PC-3 (cell line): ENCODE results near the gene HAP1. TPM values are rescaled to one million over a fixed set of nuclear protein-coding genes. Genes with fewer than 3 reads are reported as not detected.

ENCODE experiments used
- ATAC-seq: fragments of 200-7000 bp; cut with Tn5 transposase; 2 replicates; pipeline ENCODE4 v1.9.1; 2020; ENCODE audit warnings: mild to moderate bottlenecking, moderate library complexity
- BruUV-seq: library from RNA; stranded (reverse); fragments of 400-500 nt; replicated peaks from 2 replicates; lab custom pipeline; 2021; lab: Mats Ljungman, UMichigan
- CTCF ChIA-PET: fragments of 300-600 bp; sonication (Branson Sonifier 250); formaldehyde crosslinking; loops from one replicate; lab custom pipeline; 2022; ENCODE audit warnings: antibody characterized with exemption; lab: Charles Lee
- POLR2A ChIA-PET: fragments of 300-600 bp; sonication (Branson Sonifier 250); formaldehyde crosslinking; loops from one replicate; lab custom pipeline; 2022; ENCODE audit warnings: antibody characterized with exemption; ENCODE audit not compliant: unreplicated experiment; lab: Charles Lee
- DNase-seq: peaks from one replicate; pipeline ENCODE4 v3.0.0-alpha.2; 2015
- H2AFZ ChIP-seq: fragments of 300-600 bp; sonication (generic); 2 replicates; pipeline ENCODE4 v1.6.0; 2016; ENCODE audit warnings: antibody characterized with exemption, low read length
- H3F3A ChIP-seq: fragments of 300-600 bp; sonication (generic); one replicate; pipeline ENCODE4 v1.6.0; 2017; ENCODE audit warnings: antibody characterized with exemption, low read length, control low read depth, mild to moderate bottlenecking; ENCODE audit not compliant: unreplicated experiment
- H3K27ac ChIP-seq: fragments of 300-600 bp; sonication (generic); 2 replicates; pipeline ENCODE4 v1.5.1; 2016; ENCODE audit warnings: mild to moderate bottlenecking, low read length
- H3K27me3 ChIP-seq: fragments of 300-600 bp; sonication (generic); 2 replicates; pipeline ENCODE4 v1.6.1; 2016; ENCODE audit warnings: low read length, mixed read lengths
- H3K36me3 ChIP-seq: fragments of 300-600 bp; sonication (generic); 2 replicates; pipeline ENCODE4 v1.6.1; 2016; ENCODE audit warnings: low read depth, mixed run types, low read length, mixed read lengths
- H3K4me1 ChIP-seq: fragments of 300-600 bp; sonication (generic); 2 replicates; pipeline ENCODE4 v1.5.1; 2016; ENCODE audit warnings: low read length; ENCODE audit not compliant: insufficient read depth
- H3K4me2 ChIP-seq: fragments of 300-600 bp; sonication (generic); 2 replicates; pipeline ENCODE4 v1.6.0; 2016; ENCODE audit warnings: low read length
- H3K4me3 ChIP-seq: fragments of 300-600 bp; sonication (generic); 2 replicates; pipeline ENCODE4 v1.5.1; 2016; ENCODE audit warnings: mild to moderate bottlenecking, low read length, mixed read lengths
- H3K79me2 ChIP-seq: fragments of 300-600 bp; sonication (generic); 2 replicates; pipeline ENCODE4 v1.6.1; 2017; ENCODE audit warnings: low read length, mixed read lengths
- H3K9ac ChIP-seq: fragments of 300-600 bp; sonication (generic); 2 replicates; pipeline ENCODE4 v1.6.0; 2016; ENCODE audit warnings: mild to moderate bottlenecking, low read length
- H3K9me2 ChIP-seq: fragments of 300-600 bp; sonication (generic); replicated peaks from 2 replicates; pipeline ENCODE4 v1.6.1; 2016; ENCODE audit warnings: mixed run types, low read length, mixed read lengths
- H3K9me3 ChIP-seq: fragments of 300-600 bp; sonication (generic); 2 replicates; pipeline ENCODE4 v1.6.1; 2016; ENCODE audit warnings: low read length, mixed read lengths
- H4K20me1 ChIP-seq: fragments of 300-600 bp; sonication (generic); 2 replicates; pipeline ENCODE4 v1.6.1; 2016; ENCODE audit warnings: low read length, mixed read lengths
- CTCF ChIP-seq: fragments of 300-600 bp; sonication (generic); conservative IDR thresholded peaks from 2 replicates; pipeline ENCODE4 v1.5.1; 2017; ENCODE audit warnings: antibody characterized with exemption, low read depth, mild to moderate bottlenecking, low read length
- EZH2 ChIP-seq: fragments of 300-600 bp; sonication (generic); IDR thresholded peaks from one replicate; pipeline ENCODE4 v1.6.1; 2017; ENCODE audit warnings: antibody characterized with exemption, mild to moderate bottlenecking, low read length; ENCODE audit not compliant: unreplicated experiment
- EZH2phosphoT487 ChIP-seq: fragments of 300-600 bp; sonication (generic); IDR thresholded peaks from 2 replicates; pipeline ENCODE4 v1.6.1; 2018; ENCODE audit warnings: mild to moderate bottlenecking, antibody characterized with exemption, low read length, borderline replicate concordance
- intact Hi-C: fragments of 100-400 bp; cut with micrococcal nuclease; formaldehyde crosslinking; loops from 2 replicates; pipeline ENCODE4 v1.9.0; 2023
- total RNA-seq: library from RNA; depleted of rRNA; stranded (reverse); fragments of >200 nt; gene quantifications from 2 replicates; pipeline ENCODE4 v1.2.3, GENCODE V29; 2014

The HAP1 gene
- total RNA-seq, 1 experiment from 2014 or later: 1.2 TPM

GRCh38 chr17:41684035-41684434 lies 50.4 kb downstream of the HAP1 start:
- H3K4me1 ChIP-seq: peaks cover 4% of the 10 kb centered on the region
- H3F3A ChIP-seq: no peaks in the 10 kb centered on the region
- ATAC-seq: no peak
- no peak overlapping the region for H2AFZ ChIP-seq
- peaks cover 3% of the 10 kb centered on the region for H3K79me2 ChIP-seq
- TF ChIP-seq EZH2phosphoT487 (no peak), CTCF (no peak), EZH2 (no peak)
- POLR2A ChIA-PET: no interaction called here
- H3K27me3 ChIP-seq: no peaks in the 10 kb centered on the region
- DNase-seq: no peak
- BruUV-seq: no TSS peak
- intact Hi-C loops: no loop called here
- no peaks in the 10 kb centered on the region for H3K36me3 ChIP-seq
- no peak overlapping the region for H3K9ac ChIP-seq
- CTCF ChIA-PET: interaction anchor here (0.7 kb wide), 2 partner anchors 18 to 1326 kb away, joined by 5 to 10 read pairs; no protein-coding TSS in a partner anchor
- no peak overlapping the region for H3K27ac ChIP-seq
- H4K20me1 ChIP-seq: no peaks in the 10 kb centered on the region
- no peaks in the 10 kb centered on the region for H3K9me3 ChIP-seq
- H3K9me2 ChIP-seq: no peaks in the 10 kb centered on the region
- H3K4me3 ChIP-seq: no peak overlapping the region
- no peak overlapping the region for H3K4me2 ChIP-seq

GRCh38 chr17:41683441-41684007 lies 50.9 kb downstream of the HAP1 start:
- intact Hi-C loops: no loop called here
- DNase-seq (no peak), ATAC-seq (no peak)
- Histone ChIP-seq H3K9me2 (no peaks in the 10 kb centered on the region), H2AFZ (no peak overlapping the region), H4K20me1 (no peaks in the 10 kb centered on the region), H3K9me3 (no peaks in the 10 kb centered on the region), H3K4me2 (no peak overlapping the region), H3K79me2 (no peaks in the 10 kb centered on the region), H3K36me3 (no peaks in the 10 kb centered on the region), H3K4me1 (peaks cover 9% of the 10 kb centered on the region), H3K4me3 (no peak overlapping the region), H3F3A (no peaks in the 10 kb centered on the region), H3K27ac (no peak overlapping the region), H3K27me3 (no peaks in the 10 kb centered on the region), H3K9ac (no peak overlapping the region)
- ChIA-PET CTCF (no interaction called here), POLR2A (no interaction called here)
- no TSS peak for BruUV-seq
- TF ChIP-seq EZH2 (no peak), EZH2phosphoT487 (no peak), CTCF (no peak)

- Histone ChIP-seq H3K9ac (no peak overlapping the region), H3K4me3 (no peak overlapping the region), H3K36me3 (no peaks in the 10 kb centered on the region), H3K27ac (no peak overlapping the region), H3K9me3 (no peaks in the 10 kb centered on the region), H3K27me3 (no peaks in the 10 kb centered on the region), H3K9me2 (no peaks in the 10 kb centered on the region), H4K20me1 (no peaks in the 10 kb centered on the region), H2AFZ (no peak overlapping the region), H3F3A (no peaks in the 10 kb centered on the region), H3K4me2 (no peak overlapping the region), H3K79me2 (no peaks in the 10 kb centered on the region), H3K4me1 (peaks cover 13% of the 10 kb centered on the region)
- ChIA-PET POLR2A (no interaction called here), CTCF (no interaction called here)
- TF ChIP-seq CTCF (no peak), EZH2phosphoT487 (no peak), EZH2 (no peak)
- no peak for ATAC-seq
- DNase-seq: no peak
- intact Hi-C loops: no loop called here
- no TSS peak for BruUV-seq
These were observed 51.8 kb downstream of the HAP1 start for GRCh38 chr17:41682631-41683030.
